Mucosa of stomach (tissue), 1 donor: Measurements from ENCODE around the gene DONSON.
"Not testable (repeated sequence)": the region's sequence is repeated elsewhere in the genome, so short reads cannot be mapped to it uniquely, and the experiment has no call there.

Experiments
- H3K27me3 ChIP-seq: one replicate; pipeline ENCODE4 v1.7.0; 2013; ENCODE audit warnings: mild to moderate bottlenecking, low read length; ENCODE audit not compliant: control insufficient read depth, insufficient read depth
- H3K36me3 ChIP-seq: one replicate; pipeline ENCODE4 v1.7.0; 2013; ENCODE audit warnings: low read length; ENCODE audit not compliant: control insufficient read depth, insufficient read depth
- H3K4me1 ChIP-seq: one replicate; pipeline ENCODE4 v1.7.0; 2013; ENCODE audit warnings: mild to moderate bottlenecking, low read length; ENCODE audit not compliant: control insufficient read depth, insufficient read depth
- H3K4me3 ChIP-seq: one replicate; pipeline ENCODE4 v1.7.0; 2013; ENCODE audit warnings: low read length
- H3K9ac ChIP-seq: one replicate; pipeline ENCODE4 v1.7.0; 2013; ENCODE audit warnings: mild to moderate bottlenecking, low read length, moderate library complexity
- H3K9me3 ChIP-seq: one replicate; pipeline ENCODE4 v1.7.0; 2013; ENCODE audit warnings: mild to moderate bottlenecking, low read length, moderate library complexity; ENCODE audit not compliant: control insufficient read depth
- donor health status: Pancreatic carcinoma.

The DONSON gene

GRCh38 chr21:33588485-33589335, at the start of gene DONSON:
DONSON (minus strand) TSS chr21:33588684; CDS start chr21:33588641, 43 bp downstream.
- Histone ChIP-seq H3K36me3 (no peaks in the 10 kb centered on the region), H3K4me1 (no peaks in the 10 kb centered on the region), H3K9ac (peak within 1 kb of the TSS; percentile 85), H3K4me3 (peak within 1 kb of the TSS; percentile 77), H3K9me3 (no peaks in the 10 kb centered on the region), H3K27me3 (no peaks in the 10 kb centered on the region)

GRCh38 chr21:33634254-33634653, 45.8 kb upstream of the DONSON start:
- Histone ChIP-seq H3K4me3 (no peak overlapping the region), H3K9ac (no peak overlapping the region), H3K9me3 (no peaks in the 10 kb centered on the region), H3K4me1 (no peaks in the 10 kb centered on the region), H3K36me3 (no peaks in the 10 kb centered on the region), H3K27me3 (no peaks in the 10 kb centered on the region)

GRCh38 chr21:33626151-33626550, 37.7 kb upstream of the DONSON start:
- not testable (repeated sequence) for H3K36me3 ChIP-seq, H3K4me3 ChIP-seq, H3K27me3 ChIP-seq, H3K4me1 ChIP-seq, H3K9me3 ChIP-seq, H3K9ac ChIP-seq

- no peaks in the 10 kb centered on the region for H3K36me3 ChIP-seq
Observed at GRCh38 chr21:33622253-33622652, 33.8 kb upstream of the DONSON start.

GRCh38 chr21:33619726-33620125, 31.2 kb upstream of the DONSON start:
- H3K36me3 ChIP-seq: no peaks in the 10 kb centered on the region
- H3K9me3 ChIP-seq: no peaks in the 10 kb centered on the region
- peaks cover 4% of the 10 kb centered on the region for H3K4me1 ChIP-seq
- no peak overlapping the region for H3K4me3 ChIP-seq
- no peaks in the 10 kb centered on the region for H3K27me3 ChIP-seq
- H3K9ac ChIP-seq: no peak overlapping the region

More at GRCh38 chr21:33622253-33622652, 33.8 kb upstream of the DONSON start:
- Histone ChIP-seq H3K9ac (no peak overlapping the region), H3K9me3 (no peaks in the 10 kb centered on the region), H3K27me3 (no peaks in the 10 kb centered on the region), H3K4me1 (peaks cover 4% of the 10 kb centered on the region), H3K4me3 (no peak overlapping the region)

GRCh38 chr21:33618407-33618806, 29.9 kb upstream of the DONSON start:
- peaks cover 4% of the 10 kb centered on the region for H3K4me1 ChIP-seq
- no peak overlapping the region for H3K4me3 ChIP-seq
- H3K9me3 ChIP-seq: no peaks in the 10 kb centered on the region
- H3K27me3 ChIP-seq: no peaks in the 10 kb centered on the region
- no peaks in the 10 kb centered on the region for H3K36me3 ChIP-seq
- H3K9ac ChIP-seq: no peak overlapping the region

GRCh38 chr21:33617565-33617964, 29.1 kb upstream of the DONSON start:
- H3K4me1 ChIP-seq, H3K9me3 ChIP-seq, H3K9ac ChIP-seq, H3K36me3 ChIP-seq, H3K4me3 ChIP-seq, H3K27me3 ChIP-seq: not testable (repeated sequence)

GRCh38 chr21:33611006-33611744, 22.7 kb upstream of the DONSON start:
- no peaks in the 10 kb centered on the region for H3K4me1 ChIP-seq
- no peak overlapping the region for H3K9ac ChIP-seq
- no peaks in the 10 kb centered on the region for H3K27me3 ChIP-seq
- H3K9me3 ChIP-seq: no peaks in the 10 kb centered on the region
- no peak overlapping the region for H3K4me3 ChIP-seq
- H3K36me3 ChIP-seq: no peaks in the 10 kb centered on the region

- Histone ChIP-seq H3K4me3 (no peak overlapping the region), H3K36me3 (no peaks in the 10 kb centered on the region)
Observed at GRCh38 chr21:33608559-33608958, 20.1 kb upstream of the DONSON start.

GRCh38 chr21:33598051-33598450, 9.6 kb upstream of the DONSON start:
- no peaks in the 10 kb centered on the region for H3K9me3 ChIP-seq
- H3K4me1 ChIP-seq: no peaks in the 10 kb centered on the region
- no peak overlapping the region for H3K4me3 ChIP-seq
- H3K27me3 ChIP-seq: no peaks in the 10 kb centered on the region
- no peaks in the 10 kb centered on the region for H3K36me3 ChIP-seq
- no peak overlapping the region for H3K9ac ChIP-seq

More at GRCh38 chr21:33608559-33608958, 20.1 kb upstream of the DONSON start:
- Histone ChIP-seq H3K9ac (no peak overlapping the region), H3K27me3 (no peaks in the 10 kb centered on the region), H3K4me1 (no peaks in the 10 kb centered on the region), H3K9me3 (no peaks in the 10 kb centered on the region)

- no peaks in the 10 kb centered on the region for H3K4me1 ChIP-seq
- H3K4me3 ChIP-seq: peak overlapping the region; percentile 77
- no peaks in the 10 kb centered on the region for H3K27me3 ChIP-seq
- peak overlapping the region; percentile 85 for H3K9ac ChIP-seq
- H3K36me3 ChIP-seq: no peaks in the 10 kb centered on the region
- no peaks in the 10 kb centered on the region for H3K9me3 ChIP-seq
Observed at GRCh38 chr21:33587792-33588484, 546 bp downstream of the DONSON start.

GRCh38 chr21:33586927-33587326, 1.6 kb downstream of the DONSON start:
- no peaks in the 10 kb centered on the region for H3K9me3 ChIP-seq
- no peaks in the 10 kb centered on the region for H3K4me1 ChIP-seq
- no peak overlapping the region for H3K9ac ChIP-seq
- H3K4me3 ChIP-seq: no peak overlapping the region
- H3K27me3 ChIP-seq: no peaks in the 10 kb centered on the region
- no peaks in the 10 kb centered on the region for H3K36me3 ChIP-seq
